ENCODE results near the gene SCAF4. TPM values are rescaled to one million over a fixed set of nuclear protein-coding genes. Genes with fewer than 3 reads are reported as not detected.

The SCAF4 gene
- total and polyA plus RNA-seq, 8 donors: 8.2 to 15.1 (median 10.5) TPM

DNA sequence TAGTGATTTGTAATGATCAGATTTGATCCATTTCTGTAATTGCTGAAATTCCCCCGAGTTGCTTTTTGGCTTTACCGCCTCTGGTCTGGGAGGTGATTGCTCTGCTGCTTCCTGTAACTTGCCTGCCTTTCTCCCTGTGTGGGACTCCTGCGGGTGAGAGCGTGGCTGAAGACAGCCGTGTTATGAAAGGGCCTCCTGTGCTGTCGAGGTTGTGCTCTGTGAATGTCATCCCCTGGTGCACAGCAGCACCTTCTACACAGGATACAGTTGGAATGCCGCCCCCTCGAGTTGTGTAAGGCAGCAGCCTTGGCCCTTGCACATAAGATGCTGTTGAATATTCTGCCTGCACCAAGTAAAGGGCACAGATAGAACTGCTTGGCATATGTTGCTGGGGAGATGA is 66.5 kb downstream of the SCAF4 start:
- Histone ChIP-seq H3K27me3 (no peaks in the 10 kb centered on the region), H3K27ac (no peak overlapping the region), H3K4me3 (no peak overlapping the region), H3K36me3 (peaks cover 0 to 10% (median 6%) of the 10 kb centered on the region in 3 donors), H3K9me3 (no peaks in the 10 kb centered on the region), H3K4me1 (peaks cover 0 to 7% (median 6%) of the 10 kb centered on the region in 3 donors)
- TF ChIP-seq, protein P1, sequence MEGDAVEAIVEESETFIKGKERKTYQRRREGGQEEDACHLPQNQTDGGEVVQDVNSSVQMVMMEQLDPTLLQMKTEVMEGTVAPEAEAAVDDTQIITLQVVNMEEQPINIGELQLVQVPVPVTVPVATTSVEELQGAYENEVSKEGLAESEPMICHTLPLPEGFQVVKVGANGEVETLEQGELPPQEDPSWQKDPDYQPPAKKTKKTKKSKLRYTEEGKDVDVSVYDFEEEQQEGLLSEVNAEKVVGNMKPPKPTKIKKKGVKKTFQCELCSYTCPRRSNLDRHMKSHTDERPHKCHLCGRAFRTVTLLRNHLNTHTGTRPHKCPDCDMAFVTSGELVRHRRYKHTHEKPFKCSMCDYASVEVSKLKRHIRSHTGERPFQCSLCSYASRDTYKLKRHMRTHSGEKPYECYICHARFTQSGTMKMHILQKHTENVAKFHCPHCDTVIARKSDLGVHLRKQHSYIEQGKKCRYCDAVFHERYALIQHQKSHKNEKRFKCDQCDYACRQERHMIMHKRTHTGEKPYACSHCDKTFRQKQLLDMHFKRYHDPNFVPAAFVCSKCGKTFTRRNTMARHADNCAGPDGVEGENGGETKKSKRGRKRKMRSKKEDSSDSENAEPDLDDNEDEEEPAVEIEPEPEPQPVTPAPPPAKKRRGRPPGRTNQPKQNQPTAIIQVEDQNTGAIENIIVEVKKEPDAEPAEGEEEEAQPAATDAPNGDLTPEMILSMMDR (IDR thresholded peaks at IDR 0.05): no peak
- FAIRE-seq (no peak), ATAC-seq (peak in 2 of 4 donors; percentile 13 to 17), DNase-seq (no peak)
- 73 to 76% methylated on average over 8 of the region's 8 CpGs for WGBS, 2 donors
- intact Hi-C loops (cut with DNase I): no loop called here

DNA sequence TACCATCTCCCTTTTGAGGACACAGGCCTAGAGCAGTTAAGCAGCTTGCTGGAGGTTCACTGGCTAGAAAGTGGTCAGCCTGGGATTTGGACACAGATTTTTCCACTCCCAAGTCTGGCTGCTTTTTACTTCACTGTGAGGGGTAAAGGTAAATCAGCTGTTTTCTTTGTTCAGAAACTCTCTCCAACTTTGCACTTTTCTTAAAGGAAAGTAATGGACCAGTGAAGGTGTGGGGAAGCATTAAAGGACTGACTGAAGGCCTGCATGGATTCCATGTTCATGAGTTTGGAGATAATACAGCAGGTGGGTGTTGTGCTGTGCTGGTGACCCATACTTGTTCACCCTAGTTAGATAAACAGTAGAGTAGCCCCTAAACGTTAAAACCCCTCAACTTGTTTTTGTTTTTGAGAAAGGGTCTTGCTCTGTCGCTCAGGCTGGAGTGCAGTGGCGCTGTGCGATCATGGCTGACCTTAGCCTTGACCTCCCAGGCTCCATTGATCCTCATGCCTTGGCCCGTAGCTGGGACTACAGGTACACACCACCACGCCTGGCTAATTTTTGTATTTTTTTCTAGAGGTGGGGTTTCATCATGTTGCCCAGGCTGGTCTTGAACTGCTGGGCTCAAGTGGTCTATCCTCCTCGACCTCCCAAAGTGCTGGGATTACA is 68.2 kb downstream of the SCAF4 start:
- intact Hi-C loops (cut with DNase I): no loop called here
- TF ChIP-seq, protein P1 (IDR thresholded peaks at IDR 0.05): no peak
- ATAC-seq (no peak), DNase-seq (no peak), FAIRE-seq (no peak)
- Histone ChIP-seq H3K4me1 (peaks cover 0 to 12% (median 6%) of the 10 kb centered on the region in 3 donors), H3K27me3 (no peaks in the 10 kb centered on the region), H3K4me3 (no peak overlapping the region), H3K9me3 (no peaks in the 10 kb centered on the region), H3K36me3 (peaks cover 0 to 7% (median 6%) of the 10 kb centered on the region in 3 donors), H3K27ac (no peak overlapping the region)
- 86 to 92% methylated on average over 7 of the region's 7 CpGs for WGBS, 2 donors

DNA sequence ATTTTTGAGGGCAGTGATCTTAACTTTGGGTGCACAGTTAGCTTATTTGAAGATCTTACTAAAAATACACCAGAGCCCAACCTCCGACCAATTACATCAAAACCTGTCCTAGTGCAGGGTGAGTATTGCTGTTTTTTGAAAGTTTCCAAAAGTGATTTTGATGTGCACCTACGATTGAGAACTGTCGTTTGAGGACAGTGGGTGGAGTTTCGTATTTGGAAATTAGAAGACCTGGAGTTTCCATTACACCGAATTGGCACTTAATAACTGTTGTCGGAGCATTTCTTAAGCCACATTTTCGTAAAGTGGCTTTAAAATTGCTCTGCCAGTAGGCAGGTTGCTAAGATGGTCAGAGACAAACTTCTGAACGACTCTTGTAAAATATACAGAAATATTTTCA is 71.3 kb downstream of the SCAF4 start:
- Histone ChIP-seq H3K9me3 (no peaks in the 10 kb centered on the region), H3K4me3 (peak overlapping the region in 3 of 4 donors; percentile 71 to 94 (median 77)), H3K27me3 (no peaks in the 10 kb centered on the region), H3K27ac (peak overlapping the region in 3 of 4 donors; percentile 70 to 89 (median 82)), H3K4me1 (peaks cover 0 to 12% (median 6%) of the 10 kb centered on the region in 3 donors), H3K36me3 (no peaks in the 10 kb centered on the region)
- DNase-seq (no peak), FAIRE-seq (no peak), ATAC-seq (no peak)
- TF ChIP-seq, protein P1 (IDR thresholded peaks at IDR 0.05): no peak
- intact Hi-C loops (cut with DNase I): no loop called here
- WGBS, 2 donors: 11 to 21% methylated on average over 8 of the region's 8 CpGs

DNA sequence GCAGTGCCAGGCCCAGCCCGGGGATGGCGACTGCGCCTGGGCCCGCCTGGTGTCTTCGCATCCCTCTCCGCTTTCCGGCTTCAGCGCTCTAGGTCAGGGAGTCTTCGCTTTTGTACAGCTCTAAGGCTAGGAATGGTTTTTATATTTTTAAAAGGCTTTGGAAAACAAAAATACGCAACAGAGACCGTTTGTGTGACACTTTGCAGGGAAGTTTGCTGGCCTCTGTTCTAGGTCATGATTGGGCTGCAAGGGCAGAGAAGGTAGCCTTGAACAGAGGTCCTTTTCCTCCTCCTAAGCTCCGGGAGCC is 71.7 kb downstream of the SCAF4 start:
- Histone ChIP-seq H3K36me3 (no peaks in the 10 kb centered on the region), H3K27me3 (no peaks in the 10 kb centered on the region), H3K9me3 (no peaks in the 10 kb centered on the region), H3K27ac (peak overlapping the region; percentile 70 to 89 (median 82)), H3K4me3 (peak overlapping the region; percentile 71 to 94 (median 79)), H3K4me1 (peaks cover 0 to 12% (median 6%) of the 10 kb centered on the region in 3 donors)
- 0 to 1% methylated on average over 12 of the region's 12 CpGs for WGBS, 2 donors
- ATAC-seq: peak in 3 of 4 donors; percentile 6 to 38 (median 25)
- no peak for FAIRE-seq
- intact Hi-C loops (cut with DNase I): no loop called here
- TF ChIP-seq, protein P1 (IDR thresholded peaks at IDR 0.05): no peak
- DNase-seq: no peak

Measured in pancreas (tissue), 10 donors.